NCI-H748 treated with DMSO at 0.1 percent for 48 hours (cell line): Measurements from ENCODE around the gene TEKTIP1.
"Not testable (repeated sequence)": the region's sequence is repeated elsewhere in the genome, so short reads cannot be mapped to it uniquely, and the experiment has no call there.

Source experiments
- DNase-seq: peaks from one replicate; lab custom pipeline; 2025; lab: John Stamatoyannopoulos, UW

TEKTIP1 gene

GRCh38 chr19:3563709-3564524 lies 24.9 kb downstream of the TEKTIP1 start:
- no peak for DNase-seq

GRCh38 chr19:3565139-3565538 lies 26.2 kb downstream of the TEKTIP1 start:
- DNase-seq = no peak

- not testable (repeated sequence) for DNase-seq
Measured at GRCh38 chr19:3570042-3570441, 31.1 kb downstream of the TEKTIP1 start.

- DNase-seq = no peak
Measured at GRCh38 chr19:3570606-3571011, 31.6 kb downstream of the TEKTIP1 start.

GRCh38 chr19:3572132-3572854 lies 33.3 kb downstream of the TEKTIP1 start:
- peak; percentile 87 for DNase-seq

- no peak for DNase-seq
Measured at GRCh38 chr19:3572855-3573161, 33.8 kb downstream of the TEKTIP1 start, which contains the start of gene HMG20B. Gene HMG20B (plus strand): TSS chr19:3572944. CDS start chr19:3573310, 366 bp downstream.

GRCh38 chr19:3573162-3573857 lies 34.3 kb downstream of the TEKTIP1 start:
- DNase-seq = no peak

GRCh38 chr19:3573858-3574637 lies 35.1 kb downstream of the TEKTIP1 start:
- peak; percentile 57 for DNase-seq

- DNase-seq = no peak
Measured at GRCh38 chr19:3575260-3575741, 36.3 kb downstream of the TEKTIP1 start.

- DNase-seq = no peak
Measured at GRCh38 chr19:3575949-3576673, 37.1 kb downstream of the TEKTIP1 start.

GRCh38 chr19:3576696-3577443 lies 37.9 kb downstream of the TEKTIP1 start:
- no peak for DNase-seq

- DNase-seq = no peak
Measured at GRCh38 chr19:3577723-3578344, 38.9 kb downstream of the TEKTIP1 start.

- DNase-seq = no peak
Measured at GRCh38 chr19:3578390-3578789, 39.4 kb downstream of the TEKTIP1 start.

GRCh38 chr19:3580156-3580934 lies 41.4 kb downstream of the TEKTIP1 start:
- no peak for DNase-seq

GRCh38 chr19:3581792-3582191 lies 42.8 kb downstream of the TEKTIP1 start:
- DNase-seq = not testable (repeated sequence)

GRCh38 chr19:3584036-3584802 lies 45.2 kb downstream of the TEKTIP1 start:
- DNase-seq = not testable (repeated sequence)

- no peak for DNase-seq
Measured at GRCh38 chr19:3585301-3586126, 46.5 kb downstream of the TEKTIP1 start, which contains the start of gene GIPC3. Gene GIPC3 (plus strand): TSS chr19:3585478. CDS start chr19:3585598, 120 bp downstream.
